Stimulated activated CD8-positive, alpha-beta memory T cell treated with anti-CD3 and anti-CD28 coated beads, Interleukin-4, amount 100 ng/mL, for 24 hours (primary cell): ENCODE data around the gene PXDC1.
"Not testable (repeated sequence)": the region's sequence is repeated elsewhere in the genome, so short reads cannot be mapped to it uniquely, and the experiment has no call there.

Experiments
- DNase-seq: peaks from one replicate; pipeline ENCODE4 v3.0.0-alpha.2; 2020; ENCODE audit warnings: low read depth

PXDC1 gene

GRCh38 chr6:3782876-3783832 is 31.6 kb upstream of the PXDC1 start:
- DNase-seq, result no peak

- no peak for DNase-seq
Observed at GRCh38 chr6:3781504-3781903, 30.0 kb upstream of the PXDC1 start.

- no peak for DNase-seq
Observed at GRCh38 chr6:3779574-3779849, 28.0 kb upstream of the PXDC1 start.

GRCh38 chr6:3778701-3779573 is 27.4 kb upstream of the PXDC1 start:
- no peak for DNase-seq

- no peak for DNase-seq
Observed at GRCh38 chr6:3777730-3778461, 26.4 kb upstream of the PXDC1 start.

- DNase-seq, result no peak
Observed at GRCh38 chr6:3776881-3777507, 25.5 kb upstream of the PXDC1 start.

- DNase-seq, result no peak
Observed at GRCh38 chr6:3775847-3776246, 24.3 kb upstream of the PXDC1 start.

- DNase-seq, result no peak
Observed at GRCh38 chr6:3775386-3775785, 23.9 kb upstream of the PXDC1 start.

- no peak for DNase-seq
Observed at GRCh38 chr6:3773678-3774298, 22.3 kb upstream of the PXDC1 start.

- not testable (repeated sequence) for DNase-seq
Observed at GRCh38 chr6:3772127-3772999, 20.9 kb upstream of the PXDC1 start.

- DNase-seq, result no peak
Observed at GRCh38 chr6:3771407-3772011, 20.0 kb upstream of the PXDC1 start.

GRCh38 chr6:3770023-3770720 is 18.7 kb upstream of the PXDC1 start:
- no peak for DNase-seq

GRCh38 chr6:3769610-3770009 is 18.1 kb upstream of the PXDC1 start:
- no peak for DNase-seq

- DNase-seq, result no peak
Observed at GRCh38 chr6:3768502-3768901, 17.0 kb upstream of the PXDC1 start.

GRCh38 chr6:3767483-3767882 is 16.0 kb upstream of the PXDC1 start:
- DNase-seq, result not testable (repeated sequence)

- DNase-seq, result no peak
Observed at GRCh38 chr6:3766214-3766613, 14.7 kb upstream of the PXDC1 start.

- no peak for DNase-seq
Observed at GRCh38 chr6:3765415-3765814, 13.9 kb upstream of the PXDC1 start.

- DNase-seq, result no peak
Observed at GRCh38 chr6:3764516-3765335, 13.2 kb upstream of the PXDC1 start.

GRCh38 chr6:3762852-3763251 is 11.3 kb upstream of the PXDC1 start:
- no peak for DNase-seq
